ENCODE data around the gene DCLRE1A.
"Not testable (repeated sequence)": the region's sequence is repeated elsewhere in the genome, so short reads cannot be mapped to it uniquely, and the experiment has no call there.

The DCLRE1A gene

DNA sequence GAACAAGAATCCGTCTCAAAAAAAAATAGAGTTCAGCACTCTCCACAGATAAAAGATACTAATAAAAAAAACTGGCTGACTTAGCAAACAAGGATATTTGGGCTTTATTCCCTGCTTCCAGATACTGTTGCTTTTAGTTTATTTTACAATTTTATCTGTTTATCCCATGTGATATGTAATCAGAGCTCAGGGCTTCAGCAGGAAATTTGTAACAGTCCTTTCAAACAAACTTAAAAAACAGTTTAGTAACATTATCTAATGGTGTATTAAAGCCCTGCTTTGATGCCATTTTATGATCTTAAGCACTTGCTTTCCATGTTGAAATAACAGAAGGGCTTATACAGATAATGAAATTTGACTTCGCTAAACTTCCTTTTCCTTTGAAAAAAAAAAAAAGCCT is 28.1 kb downstream of the DCLRE1A start:
- H2BK120ac ChIP-seq (ENCODE audit: low read depth, low read length) = no peak overlapping the region
- no peak overlapping the region for H2AK5ac ChIP-seq (ENCODE audit: low read length, severe bottlenecking)
- no peak overlapping the region for H4K91ac ChIP-seq (ENCODE audit: low read length)
- H3K4me3 ChIP-seq (ENCODE audit: insufficient read depth in 1 of 2, low read depth in 1 of 2, low read length in 2 of 2) = no peak overlapping the region
- no peaks in the 10 kb centered on the region for H3K79me1 ChIP-seq (replicated peaks; ENCODE audit: low read length, poor library complexity, severe bottlenecking)
- H2BK5ac ChIP-seq (ENCODE audit: low read depth, low read length, poor library complexity, severe bottlenecking) = no peak overlapping the region
- no peak overlapping the region for H3K27ac ChIP-seq (ENCODE audit: low read length, poor library complexity, severe bottlenecking)
- no peaks in the 10 kb centered on the region for H3K4me1 ChIP-seq (ENCODE audit: control insufficient read depth, insufficient read depth, low read depth, low read length)
- WGBS = 83% methylated on average over 1 of the region's 2 CpGs
- no peak overlapping the region for H4K8ac ChIP-seq (ENCODE audit: low read length)
- no peak overlapping the region for H2BK15ac ChIP-seq (ENCODE audit: low read depth, poor library complexity, severe bottlenecking)
- no peak overlapping the region for H2BK12ac ChIP-seq (ENCODE audit: low read length in 2 of 2)
- no peak overlapping the region for H2AFZ ChIP-seq (ENCODE audit: low read depth, low read length)
- no peak overlapping the region for H3K14ac ChIP-seq (ENCODE audit: low read length in 2 of 2)
- no peak overlapping the region for H3K4me2 ChIP-seq (ENCODE audit: low read length, poor library complexity, severe bottlenecking)
- no peak overlapping the region for H3K9ac ChIP-seq (ENCODE audit: low read length)
- H3K36me3 ChIP-seq (ENCODE audit: control insufficient read depth in 1 of 2, insufficient read depth in 2 of 2, low read depth in 1 of 2, low read length in 2 of 2) = no peaks in the 10 kb centered on the region
- no peak overlapping the region for H3K4ac ChIP-seq (ENCODE audit: low read depth in 1 of 2, low read length in 2 of 2)
- H3K27me3 ChIP-seq (ENCODE audit: control insufficient read depth in 1 of 2, insufficient read depth in 1 of 2, low read length in 2 of 2) = peaks cover 0 to 3% of the 10 kb centered on the region in 2 experiments
- no peak overlapping the region for H3K23ac ChIP-seq (ENCODE audit: low read length in 2 of 2)
- H3K9me3 ChIP-seq (ENCODE audit: control insufficient read depth, low read length) = no peaks in the 10 kb centered on the region
- DNase-seq = no peak
- H3K18ac ChIP-seq (ENCODE audit: low read depth in 1 of 2, low read length in 2 of 2) = no peak overlapping the region

- H3K4me2 ChIP-seq (ENCODE audit: low read length, poor library complexity, severe bottlenecking) = no peak overlapping the region
- no peaks in the 10 kb centered on the region for H3K79me1 ChIP-seq (replicated peaks; ENCODE audit: low read length, poor library complexity, severe bottlenecking)
- DNase-seq = no peak
- WGBS = 80% methylated on average over 4 of the region's 4 CpGs
- H3K27ac ChIP-seq (ENCODE audit: low read length, poor library complexity, severe bottlenecking) = no peak overlapping the region
- no peaks in the 10 kb centered on the region for H3K36me3 ChIP-seq (ENCODE audit: control insufficient read depth in 1 of 2, insufficient read depth in 2 of 2, low read depth in 1 of 2, low read length in 2 of 2)
- H3K4me3 ChIP-seq (ENCODE audit: insufficient read depth in 1 of 2, low read depth in 1 of 2, low read length in 2 of 2) = no peak overlapping the region
- no peak overlapping the region for H3K18ac ChIP-seq (ENCODE audit: low read depth in 1 of 2, low read length in 2 of 2)
- H2AFZ ChIP-seq (ENCODE audit: low read depth, low read length) = no peak overlapping the region
- H3K9me3 ChIP-seq (ENCODE audit: control insufficient read depth, low read length) = no peaks in the 10 kb centered on the region
- peaks cover 0 to 7% of the 10 kb centered on the region in 2 experiments for H3K27me3 ChIP-seq (ENCODE audit: control insufficient read depth in 1 of 2, insufficient read depth in 1 of 2, low read length in 2 of 2)
- H4K8ac ChIP-seq (ENCODE audit: low read length) = no peak overlapping the region
- H4K91ac ChIP-seq (ENCODE audit: low read length) = no peak overlapping the region
- H2BK12ac ChIP-seq (ENCODE audit: low read length in 2 of 2) = no peak overlapping the region
- no peak overlapping the region for H2BK120ac ChIP-seq (ENCODE audit: low read depth, low read length)
- H2BK15ac ChIP-seq (ENCODE audit: low read depth, poor library complexity, severe bottlenecking) = no peak overlapping the region
- no peak overlapping the region for H2AK5ac ChIP-seq (ENCODE audit: low read length, severe bottlenecking)
- no peaks in the 10 kb centered on the region for H3K4me1 ChIP-seq (ENCODE audit: control insufficient read depth, insufficient read depth, low read depth, low read length)
- H2BK5ac ChIP-seq (ENCODE audit: low read depth, low read length, poor library complexity, severe bottlenecking) = no peak overlapping the region
- H3K23ac ChIP-seq (ENCODE audit: low read length in 2 of 2) = no peak overlapping the region
- no peak overlapping the region for H3K9ac ChIP-seq (ENCODE audit: low read length)
- no peak overlapping the region for H3K14ac ChIP-seq (ENCODE audit: low read length in 2 of 2)
- H3K4ac ChIP-seq (ENCODE audit: low read depth in 1 of 2, low read length in 2 of 2) = no peak overlapping the region
Observed at GRCh38 chr10:113823389-113823788, 30.5 kb downstream of the DCLRE1A start.

DNA sequence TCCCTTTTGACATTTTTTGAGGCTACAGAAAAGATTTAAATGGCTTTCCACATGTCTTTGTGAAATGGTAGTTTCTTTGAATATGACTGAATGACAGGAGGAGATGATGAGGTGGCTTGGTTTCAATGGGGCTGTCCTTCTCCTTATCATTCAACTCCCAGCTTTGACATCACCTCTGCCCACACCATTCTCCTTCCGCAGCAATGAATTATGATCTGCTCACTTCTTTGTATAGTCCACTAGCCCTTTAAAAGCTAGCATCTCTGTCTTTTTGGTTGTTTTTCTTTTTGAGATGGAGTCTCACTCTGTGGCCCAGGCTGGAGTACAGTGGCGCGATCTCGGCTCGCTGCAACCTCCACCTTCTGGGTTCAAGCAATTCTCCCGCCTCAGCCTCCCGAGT is 31.7 kb downstream of the DCLRE1A start:
- Histone ChIP-seq H3K14ac (ENCODE audit: low read length in 2 of 2) (no peak overlapping the region), H3K9me3 (ENCODE audit: control insufficient read depth, low read length) (no peaks in the 10 kb centered on the region), H3K4ac (ENCODE audit: low read depth in 1 of 2, low read length in 2 of 2) (no peak overlapping the region), H3K27ac (ENCODE audit: low read length, poor library complexity, severe bottlenecking) (no peak overlapping the region), H2BK12ac (ENCODE audit: low read length in 2 of 2) (no peak overlapping the region), H3K23ac (ENCODE audit: low read length in 2 of 2) (no peak overlapping the region), H2BK5ac (ENCODE audit: low read depth, low read length, poor library complexity, severe bottlenecking) (no peak overlapping the region), H4K8ac (ENCODE audit: low read length) (no peak overlapping the region), H3K9ac (ENCODE audit: low read length) (no peak overlapping the region), H3K4me3 (ENCODE audit: insufficient read depth in 1 of 2, low read depth in 1 of 2, low read length in 2 of 2) (no peak overlapping the region), H3K27me3 (ENCODE audit: control insufficient read depth in 1 of 2, insufficient read depth in 1 of 2, low read length in 2 of 2) (peaks cover 0 to 7% of the 10 kb centered on the region in 2 experiments), H3K36me3 (ENCODE audit: control insufficient read depth in 1 of 2, insufficient read depth in 2 of 2, low read depth in 1 of 2, low read length in 2 of 2) (no peaks in the 10 kb centered on the region), H2AFZ (ENCODE audit: low read depth, low read length) (no peak overlapping the region), H2BK120ac (ENCODE audit: low read depth, low read length) (no peak overlapping the region), H4K91ac (ENCODE audit: low read length) (no peak overlapping the region), H3K4me1 (ENCODE audit: control insufficient read depth, insufficient read depth, low read depth, low read length) (no peaks in the 10 kb centered on the region), H3K4me2 (ENCODE audit: low read length, poor library complexity, severe bottlenecking) (no peak overlapping the region), H2AK5ac (ENCODE audit: low read length, severe bottlenecking) (no peak overlapping the region), H3K18ac (ENCODE audit: low read depth in 1 of 2, low read length in 2 of 2) (no peak overlapping the region), H2BK15ac (ENCODE audit: low read depth, poor library complexity, severe bottlenecking) (no peak overlapping the region), H3K79me1 (replicated peaks; ENCODE audit: low read length, poor library complexity, severe bottlenecking) (no peaks in the 10 kb centered on the region)
- 100% methylated on average over 7 of the region's 7 CpGs for WGBS
- no peak for DNase-seq

DNA sequence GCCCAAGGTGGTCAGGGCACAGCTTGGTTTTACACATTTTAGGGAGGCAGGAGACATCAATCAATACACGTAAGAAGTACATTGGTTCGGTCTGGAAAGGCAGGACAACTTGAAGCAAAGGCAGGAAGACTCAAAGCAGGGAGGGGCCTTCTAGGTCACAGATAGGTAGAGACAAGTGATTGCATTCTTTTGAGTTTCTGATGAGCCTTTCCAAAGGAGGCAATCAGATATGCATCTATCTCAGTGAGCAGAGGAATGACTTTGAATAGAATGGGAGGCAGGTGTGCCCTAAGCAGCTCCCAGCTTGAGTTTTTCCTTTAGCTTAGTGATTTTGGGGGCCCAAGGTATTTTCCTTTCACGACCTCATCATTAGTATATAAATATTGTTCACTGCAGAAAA is 32.6 kb downstream of the DCLRE1A start:
- not testable (repeated sequence) for H2BK120ac ChIP-seq (ENCODE audit: low read depth, low read length); H2BK12ac ChIP-seq (ENCODE audit: low read length in 2 of 2); H3K27ac ChIP-seq (ENCODE audit: low read length, poor library complexity, severe bottlenecking); H3K23ac ChIP-seq (ENCODE audit: low read length in 2 of 2); H3K14ac ChIP-seq (ENCODE audit: low read length in 2 of 2); H4K91ac ChIP-seq (ENCODE audit: low read length); H3K36me3 ChIP-seq (ENCODE audit: control insufficient read depth in 1 of 2, insufficient read depth in 2 of 2, low read depth in 1 of 2, low read length in 2 of 2); H3K9ac ChIP-seq (ENCODE audit: low read length); H2AK5ac ChIP-seq (ENCODE audit: low read length, severe bottlenecking); H2BK15ac ChIP-seq (ENCODE audit: low read depth, poor library complexity, severe bottlenecking); H3K4ac ChIP-seq (ENCODE audit: low read depth in 1 of 2, low read length in 2 of 2); H3K4me2 ChIP-seq (ENCODE audit: low read length, poor library complexity, severe bottlenecking); H3K9me3 ChIP-seq (ENCODE audit: control insufficient read depth, low read length); H2AFZ ChIP-seq (ENCODE audit: low read depth, low read length); H3K79me1 ChIP-seq (replicated peaks; ENCODE audit: low read length, poor library complexity, severe bottlenecking); H3K27me3 ChIP-seq (ENCODE audit: control insufficient read depth in 1 of 2, insufficient read depth in 1 of 2, low read length in 2 of 2); H3K4me1 ChIP-seq (ENCODE audit: control insufficient read depth, insufficient read depth, low read depth, low read length); H3K18ac ChIP-seq (ENCODE audit: low read depth in 1 of 2, low read length in 2 of 2); H4K8ac ChIP-seq (ENCODE audit: low read length); H2BK5ac ChIP-seq (ENCODE audit: low read depth, low read length, poor library complexity, severe bottlenecking); DNase-seq; H3K4me3 ChIP-seq (ENCODE audit: insufficient read depth in 1 of 2, low read depth in 1 of 2, low read length in 2 of 2)
- 37% methylated on average over 2 of the region's 3 CpGs for WGBS

All from mesenchymal stem cell (in vitro differentiated cells and primary cell).